RWPE2 (cell line): ENCODE measurements around the gene WFIKKN1.

Source experiments
- ATAC-seq: fragments of 200-7000 bp; cut with Tn5 transposase; 3 replicates; pipeline ENCODE4 v1.9.1; 2021; ENCODE audit warnings: low read depth
- DNase-seq: peaks from one replicate; pipeline ENCODE4 v3.0.0-alpha.2; 2020; ENCODE audit warnings: low spot score
- H3K27ac ChIP-seq: fragments of 450-650 bp; 2 replicates; pipeline ENCODE4 v1.5.1; 2017; ENCODE audit warnings: mild to moderate bottlenecking; ENCODE audit not compliant: poor library complexity, severe bottlenecking
- H3K27me3 ChIP-seq: fragments of 250-450 bp; sonication (Bioruptor Pico); 2 replicates; pipeline ENCODE4 v1.5.1; 2021; ENCODE audit warnings: mild to moderate bottlenecking, moderate library complexity; ENCODE audit not compliant: insufficient read depth, poor library complexity, severe bottlenecking
- H3K36me3 ChIP-seq: fragments of 250-450 bp; sonication (Bioruptor Pico); 2 replicates; pipeline ENCODE4 v1.5.1; 2020; ENCODE audit warnings: low read depth, mild to moderate bottlenecking, moderate library complexity
- H3K4me1 ChIP-seq: fragments of 250-450 bp; sonication (Bioruptor Pico); 2 replicates; pipeline ENCODE4 v1.5.1; 2021; ENCODE audit warnings: mild to moderate bottlenecking, moderate library complexity; ENCODE audit not compliant: insufficient read depth, poor library complexity, severe bottlenecking
- H3K4me3 ChIP-seq: fragments of 250-450 bp; sonication (Bioruptor Pico); 2 replicates; pipeline ENCODE4 v1.5.1; 2021; ENCODE audit warnings: mild to moderate bottlenecking, moderate library complexity; ENCODE audit not compliant: severe bottlenecking
- H3K9me3 ChIP-seq: fragments of 250-450 bp; sonication (Bioruptor Pico); 2 replicates; pipeline ENCODE4 v1.5.1; 2021; ENCODE audit warnings: mild to moderate bottlenecking, moderate library complexity; ENCODE audit not compliant: severe bottlenecking
- TF ChIP-seq, protein P1 (sequence below): fragments of 450-650 bp; IDR thresholded peaks from one replicate; pipeline ENCODE4 v1.5.1; 2017; ENCODE audit warnings: mild to moderate bottlenecking, moderate library complexity; ENCODE audit not compliant: poor library complexity, severe bottlenecking

The WFIKKN1 gene

DNA sequence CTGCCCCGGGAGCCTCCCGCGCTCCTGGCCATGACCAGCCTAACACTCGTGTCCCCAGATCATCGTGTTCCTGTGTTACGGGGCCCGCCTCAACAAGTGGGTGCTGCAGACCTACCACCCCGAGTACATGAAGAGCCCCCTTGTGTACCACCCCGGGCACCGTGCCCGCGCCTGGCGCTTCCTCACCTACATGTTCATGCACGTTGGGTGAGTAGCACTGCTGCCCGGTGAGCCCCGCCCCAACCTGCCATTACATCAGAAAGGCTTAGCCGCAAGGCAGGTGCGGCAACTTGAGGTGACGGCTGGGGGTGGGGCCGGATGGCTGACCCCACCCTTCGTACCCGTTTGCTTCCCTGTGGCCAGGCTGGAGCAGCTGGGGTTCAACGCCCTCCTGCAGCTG, 46.1 kb downstream of the WFIKKN1 start:
- Histone ChIP-seq H3K4me1 (peaks cover 19% of the 10 kb centered on the region), H3K27ac (peak overlapping the region; percentile 72), H3K4me3 (peak overlapping the region; percentile 26), H3K27me3 (no peaks in the 10 kb centered on the region), H3K36me3 (peaks cover 31% of the 10 kb centered on the region), H3K9me3 (no peaks in the 10 kb centered on the region)
- ATAC-seq (peak; percentile 44), DNase-seq (peak; percentile 97)
- TF ChIP-seq, protein P1, sequence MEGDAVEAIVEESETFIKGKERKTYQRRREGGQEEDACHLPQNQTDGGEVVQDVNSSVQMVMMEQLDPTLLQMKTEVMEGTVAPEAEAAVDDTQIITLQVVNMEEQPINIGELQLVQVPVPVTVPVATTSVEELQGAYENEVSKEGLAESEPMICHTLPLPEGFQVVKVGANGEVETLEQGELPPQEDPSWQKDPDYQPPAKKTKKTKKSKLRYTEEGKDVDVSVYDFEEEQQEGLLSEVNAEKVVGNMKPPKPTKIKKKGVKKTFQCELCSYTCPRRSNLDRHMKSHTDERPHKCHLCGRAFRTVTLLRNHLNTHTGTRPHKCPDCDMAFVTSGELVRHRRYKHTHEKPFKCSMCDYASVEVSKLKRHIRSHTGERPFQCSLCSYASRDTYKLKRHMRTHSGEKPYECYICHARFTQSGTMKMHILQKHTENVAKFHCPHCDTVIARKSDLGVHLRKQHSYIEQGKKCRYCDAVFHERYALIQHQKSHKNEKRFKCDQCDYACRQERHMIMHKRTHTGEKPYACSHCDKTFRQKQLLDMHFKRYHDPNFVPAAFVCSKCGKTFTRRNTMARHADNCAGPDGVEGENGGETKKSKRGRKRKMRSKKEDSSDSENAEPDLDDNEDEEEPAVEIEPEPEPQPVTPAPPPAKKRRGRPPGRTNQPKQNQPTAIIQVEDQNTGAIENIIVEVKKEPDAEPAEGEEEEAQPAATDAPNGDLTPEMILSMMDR: no peak

DNA sequence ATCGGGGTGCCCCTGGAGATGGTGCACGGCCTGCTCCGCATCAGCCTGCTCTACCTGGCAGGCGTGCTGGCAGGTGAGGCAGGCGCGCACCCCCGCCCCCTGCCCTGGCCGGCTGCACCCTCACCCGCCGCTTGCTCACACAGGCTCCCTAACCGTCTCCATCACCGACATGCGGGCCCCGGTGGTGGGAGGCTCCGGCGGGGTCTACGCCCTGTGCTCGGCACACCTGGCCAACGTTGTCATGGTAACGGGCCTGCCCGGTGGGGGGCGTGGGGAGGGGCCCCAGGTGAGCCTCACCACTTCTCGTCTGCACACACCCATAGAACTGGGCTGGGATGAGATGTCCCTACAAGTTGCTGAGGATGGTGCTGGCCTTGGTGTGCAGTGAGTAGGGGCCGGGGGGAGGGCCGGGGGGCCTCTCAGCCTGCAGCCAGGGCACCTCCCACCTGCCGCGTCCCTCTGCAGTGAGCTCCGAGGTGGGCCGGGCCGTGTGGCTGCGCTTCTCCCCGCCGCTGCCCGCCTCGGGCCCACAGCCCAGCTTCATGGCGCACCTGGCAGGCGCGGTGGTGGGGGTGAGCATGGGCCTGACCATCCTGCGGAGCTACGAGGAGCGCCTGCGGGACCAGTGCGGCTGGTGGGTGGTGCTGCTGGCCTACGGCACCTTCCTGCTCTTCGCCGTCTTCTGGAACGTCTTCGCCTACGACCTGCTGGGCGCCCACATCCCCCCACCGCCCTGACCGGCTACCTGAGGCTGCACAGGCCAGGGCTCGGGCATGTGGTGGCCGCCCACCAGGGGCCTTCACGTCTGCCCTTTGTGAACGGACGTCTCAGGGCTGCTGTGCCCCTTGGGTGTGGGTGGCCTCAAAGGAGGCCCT, 46.8 kb downstream of the WFIKKN1 start:
- peak overlapping the region; percentile 26 for H3K4me3 ChIP-seq
- DNase-seq (no peak), ATAC-seq (peak; percentile 26)
- no peaks in the 10 kb centered on the region for H3K27me3 ChIP-seq
- H3K36me3 ChIP-seq: peaks cover 31% of the 10 kb centered on the region
- H3K27ac ChIP-seq: peak overlapping the region; percentile 72
- no peaks in the 10 kb centered on the region for H3K9me3 ChIP-seq
- TF ChIP-seq, protein P1: no peak
- H3K4me1 ChIP-seq: peaks cover 21% of the 10 kb centered on the region

DNA sequence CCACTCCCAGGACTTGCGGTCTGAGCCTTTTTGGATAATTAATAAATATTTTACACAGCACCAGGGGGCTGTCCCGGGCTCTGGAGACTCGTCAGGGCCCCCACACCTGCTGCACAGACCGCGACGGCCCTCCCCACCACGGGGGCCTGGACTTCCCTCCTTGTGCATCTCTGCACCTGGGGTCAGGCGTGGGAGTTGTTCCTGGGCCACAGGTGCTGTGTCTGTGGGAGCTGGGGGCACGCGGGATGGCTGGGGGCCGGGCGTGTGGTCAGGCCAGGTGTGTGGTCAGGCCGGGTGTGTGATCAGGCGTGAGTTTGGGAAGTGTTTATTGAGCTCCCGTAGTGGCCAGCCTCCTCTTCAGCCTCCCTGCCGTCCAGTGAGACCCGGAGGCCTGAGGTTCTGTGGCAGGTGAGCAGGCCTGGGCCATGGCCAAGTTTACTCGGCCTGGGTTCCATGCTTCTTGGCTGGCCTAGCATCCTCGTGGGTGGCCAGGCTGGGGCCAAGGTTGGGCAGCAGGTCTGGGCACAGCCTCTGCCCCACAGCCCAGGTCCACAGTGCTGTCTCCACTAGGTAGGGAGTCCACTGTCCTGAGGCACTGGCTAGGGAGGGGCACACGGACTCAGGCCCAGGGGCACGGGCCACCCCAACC, 47.5 kb downstream of the WFIKKN1 start:
- Histone ChIP-seq H3K36me3 (peaks cover 33% of the 10 kb centered on the region), H3K4me1 (peaks cover 21% of the 10 kb centered on the region), H3K27ac (peak overlapping the region; percentile 72), H3K9me3 (no peaks in the 10 kb centered on the region), H3K27me3 (no peaks in the 10 kb centered on the region), H3K4me3 (no peak overlapping the region)
- no peak for ATAC-seq
- no peak for DNase-seq
- TF ChIP-seq, protein P1: no peak

DNA sequence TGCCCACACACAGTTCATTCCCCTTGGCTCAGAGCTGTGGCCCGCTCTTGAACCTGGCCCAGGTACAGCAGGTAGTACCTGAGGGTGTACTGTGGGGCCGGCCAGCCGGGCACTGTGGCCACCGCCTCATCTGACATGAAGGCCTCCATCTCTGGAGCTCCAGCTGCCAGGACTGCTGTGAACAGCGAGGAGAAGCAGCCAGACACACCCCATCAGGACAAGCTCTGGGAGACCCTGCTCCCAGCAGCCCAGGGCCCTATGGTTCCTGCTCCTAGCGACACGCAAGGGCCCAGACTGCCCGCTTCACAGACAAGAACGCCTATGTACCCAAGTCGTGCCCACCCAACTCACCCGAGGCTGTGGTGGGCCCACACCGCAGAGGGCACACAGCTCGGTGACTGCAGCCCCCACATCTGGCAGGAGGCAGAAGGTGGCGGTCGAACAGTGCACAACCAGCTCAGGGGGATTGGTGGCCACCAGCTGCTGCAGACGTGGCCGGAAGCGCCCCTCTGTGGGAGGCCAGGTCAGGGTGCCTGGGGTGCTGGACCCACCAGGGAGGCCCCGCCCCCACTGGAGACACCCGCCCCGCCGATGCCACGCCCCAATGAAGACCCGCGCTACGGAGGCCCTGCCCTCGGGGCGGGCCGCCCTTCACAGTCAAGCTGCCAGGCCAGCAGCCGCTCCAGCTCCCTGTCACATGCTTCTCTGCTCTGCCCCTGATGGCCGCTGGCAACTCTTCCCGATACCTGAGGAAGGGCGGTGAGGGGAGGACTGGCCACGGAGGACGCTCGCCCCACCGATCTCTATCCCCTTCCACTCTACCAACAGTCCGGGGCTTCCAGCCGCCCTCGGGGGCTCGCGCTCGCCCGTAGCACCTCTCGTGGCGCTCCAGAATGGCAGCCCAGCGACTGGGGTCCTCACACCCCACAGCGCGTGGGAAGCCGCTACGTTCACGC, 48.4 kb downstream of the WFIKKN1 start:
- Histone ChIP-seq H3K27ac (peak overlapping the region; percentile 72), H3K4me3 (peak overlapping the region; percentile 34), H3K9me3 (no peaks in the 10 kb centered on the region), H3K27me3 (no peaks in the 10 kb centered on the region), H3K36me3 (peaks cover 29% of the 10 kb centered on the region), H3K4me1 (peaks cover 21% of the 10 kb centered on the region)
- no peak for ATAC-seq
- no peak for DNase-seq
- TF ChIP-seq, protein P1: no peak
